Esophagus squamous epithelium (tissue), 4 donors: Measurements from ENCODE around the gene GNG12.

Experiments used
- CTCF ChIP-seq, 6 experiments: fragments of 450-650 bp in 4 of 6; fragments of 200-600 bp in 2 of 6; sonication (generic) in 2 of 6; IDR thresholded peaks; one replicate each; pipeline ENCODE4 v1.5.1; 2016 to 2019; ENCODE audit warnings: antibody characterized with exemption in 6 of 6, mild to moderate bottlenecking in 4 of 6, moderate library complexity in 4 of 6
- POLR2A ChIP-seq, 4 donors: fragments of 450-650 bp; IDR thresholded peaks; one replicate each; pipeline ENCODE4 v1.6.1; 2017; ENCODE audit warnings: antibody characterized with exemption in 4 of 4, mild to moderate bottlenecking in 4 of 4, moderate library complexity in 3 of 4

- TF ChIP-seq POLR2A (IDR thresholded peaks at IDR 0.05) (no peak), CTCF (IDR thresholded peaks at IDR 0.05) (peak in 1 of 6 experiments; percentile 27)
Observed at GRCh38 chr1:67740543-67740942, 92.7 kb downstream of the GNG12 start.
